Stimulated activated CD4-positive, alpha-beta T cell treated with anti-CD3 and anti-CD28 coated beads, Interleukin-12 subunit alpha, Interleukin-12 subunit beta, amount 100 ng/mL, for 4 hours (primary cell): Measurements from ENCODE around the gene SERPINB6.
"Not testable (repeated sequence)": the region's sequence is repeated elsewhere in the genome, so short reads cannot be mapped to it uniquely, and the experiment has no call there.

Experiments
- DNase-seq: peaks from one replicate; pipeline ENCODE4 v3.0.0-alpha.2; 2020

The SERPINB6 gene

GRCh38 chr6:2932911-2933310 lies 38.5 kb downstream of the SERPINB6 start:
- not testable (repeated sequence) for DNase-seq

- peak; percentile 78 for DNase-seq
Measured at GRCh38 chr6:2931970-2932748, 39.2 kb downstream of the SERPINB6 start.

GRCh38 chr6:2931055-2931454 lies 40.3 kb downstream of the SERPINB6 start:
- DNase-seq: no peak

GRCh38 chr6:2927931-2928330 lies 43.4 kb downstream of the SERPINB6 start:
- not testable (repeated sequence) for DNase-seq

- not testable (repeated sequence) for DNase-seq
Measured at GRCh38 chr6:2925842-2926747, 45.3 kb downstream of the SERPINB6 start.

GRCh38 chr6:2921520-2922115 lies 49.7 kb downstream of the SERPINB6 start:
- DNase-seq: no peak

- no peak for DNase-seq
Measured at GRCh38 chr6:2920671-2921112, 50.7 kb downstream of the SERPINB6 start.

GRCh38 chr6:2919886-2920285 lies 51.5 kb downstream of the SERPINB6 start:
- no peak for DNase-seq

GRCh38 chr6:2919401-2919800 lies 52.0 kb downstream of the SERPINB6 start:
- no peak for DNase-seq

- no peak for DNase-seq
Measured at GRCh38 chr6:2918936-2919335, 52.4 kb downstream of the SERPINB6 start.

- no peak for DNase-seq
Measured at GRCh38 chr6:2917801-2918445, 53.4 kb downstream of the SERPINB6 start.

GRCh38 chr6:2917065-2917464 lies 54.3 kb downstream of the SERPINB6 start:
- DNase-seq: no peak

GRCh38 chr6:2916158-2916925 lies 55.0 kb downstream of the SERPINB6 start:
- no peak for DNase-seq

- DNase-seq: no peak
Measured at GRCh38 chr6:2915150-2915549, 56.2 kb downstream of the SERPINB6 start.

- no peak for DNase-seq
Measured at GRCh38 chr6:2914318-2914660, 57.1 kb downstream of the SERPINB6 start.

- DNase-seq: no peak
Measured at GRCh38 chr6:2913621-2914317, 57.6 kb downstream of the SERPINB6 start.

- no peak for DNase-seq
Measured at GRCh38 chr6:2911171-2911570, 60.2 kb downstream of the SERPINB6 start.

- no peak for DNase-seq
Measured at GRCh38 chr6:2909718-2910117, 61.6 kb downstream of the SERPINB6 start.

GRCh38 chr6:2909051-2909606 lies 62.2 kb downstream of the SERPINB6 start:
- not testable (repeated sequence) for DNase-seq

- DNase-seq: not testable (repeated sequence)
Measured at GRCh38 chr6:2908516-2908915, 62.9 kb downstream of the SERPINB6 start.
